ENCODE data around the gene CEP70.

GRCh38 chr3:138467931-138468330 is 126.1 kb downstream of the CEP70 start:
- TF ChIP-seq POLR2AphosphoS5 (IDR thresholded peaks at IDR 0.05) = no peak
- TF ChIP-seq POLR2A (IDR thresholded peaks at IDR 0.05) = no peak

Data from spleen (tissue), 3 donors.